ENCODE measurements around the gene NRROS.
A peak's percentile ranks its signal among the peaks of the same experiment; 100 is the strongest.
"Not testable (repeated sequence)": the region's sequence is repeated elsewhere in the genome, so short reads cannot be mapped to it uniquely, and the experiment has no call there.

Gene NRROS

DNA sequence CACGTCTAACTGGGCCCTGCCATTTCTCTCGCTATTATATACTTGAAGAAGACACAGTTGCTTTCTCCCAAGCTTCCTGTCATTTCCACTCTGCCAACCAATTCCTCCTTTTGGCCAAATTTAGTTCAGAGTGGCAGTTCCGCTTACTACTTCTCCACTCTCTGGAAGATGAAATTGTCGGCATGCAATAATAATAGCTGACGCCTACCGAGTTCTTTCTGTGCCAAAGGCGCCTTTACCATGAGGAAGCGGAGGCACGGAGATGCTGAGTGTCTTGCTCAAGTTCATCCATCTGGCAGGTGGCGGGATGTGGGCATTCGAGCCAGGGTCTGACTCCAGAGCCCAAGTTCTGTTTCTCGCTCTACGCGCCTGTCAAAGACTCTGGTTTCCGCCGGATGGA lies 14.6 kb upstream of the NRROS start:
- DNase-seq (ENCODE audit: low spot score), result no peak

DNA sequence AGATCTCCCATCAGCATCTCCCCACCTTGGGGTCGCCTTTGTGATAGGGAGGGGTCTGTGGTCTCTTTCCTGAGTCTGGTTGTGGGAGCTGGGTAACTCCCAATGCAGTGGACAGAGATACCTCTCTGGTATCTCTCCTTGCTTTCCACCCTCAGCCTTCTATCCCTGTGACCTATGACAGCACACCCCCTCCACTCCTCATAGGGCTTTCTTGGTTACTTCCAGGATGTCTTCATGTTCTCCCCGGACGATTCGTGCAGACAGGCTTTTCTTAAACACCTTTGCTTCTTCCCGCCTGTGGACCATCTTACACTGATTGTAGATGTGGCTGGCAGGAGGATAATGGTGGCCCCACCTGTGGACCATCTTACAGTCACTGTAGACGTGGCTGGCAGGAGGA lies 14.2 kb upstream of the NRROS start:
- no peak for DNase-seq (ENCODE audit: low spot score)

DNA sequence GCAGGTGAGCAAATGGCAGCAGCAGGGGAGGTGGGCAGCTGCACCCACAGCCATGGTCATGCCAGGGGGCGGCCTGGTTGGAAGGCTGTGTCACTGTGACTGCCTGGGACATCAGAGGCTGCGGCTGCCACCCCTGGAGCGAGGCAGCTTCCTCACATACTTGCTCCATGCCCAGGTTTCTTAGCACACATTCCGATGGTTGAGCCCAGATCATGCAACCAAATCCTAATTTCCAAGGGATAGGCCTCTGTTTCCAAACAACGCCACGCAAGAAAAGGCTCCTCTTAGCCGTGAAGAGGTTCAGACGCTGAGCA lies 11.6 kb upstream of the NRROS start:
- DNase-seq (ENCODE audit: low spot score), result no peak

DNA sequence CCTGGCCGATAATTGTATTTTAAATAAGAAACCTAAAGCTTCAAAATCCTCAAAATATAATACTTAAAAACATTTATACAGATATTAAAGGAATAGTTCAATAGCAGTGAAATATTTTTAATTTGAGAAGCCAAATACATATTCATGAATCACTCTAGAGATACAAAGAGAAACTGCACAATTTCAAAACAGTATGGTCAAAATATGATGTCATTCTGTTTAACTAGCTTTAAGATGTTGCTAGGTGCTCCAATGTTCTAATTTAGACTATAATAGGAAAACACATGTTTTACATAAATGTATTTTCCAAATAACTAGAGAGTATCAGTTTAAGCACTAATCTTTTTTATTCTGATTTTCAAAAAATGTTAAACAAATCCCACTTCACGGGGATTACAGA lies 10.3 kb upstream of the NRROS start:
- no peak for DNase-seq (ENCODE audit: low spot score)

DNA sequence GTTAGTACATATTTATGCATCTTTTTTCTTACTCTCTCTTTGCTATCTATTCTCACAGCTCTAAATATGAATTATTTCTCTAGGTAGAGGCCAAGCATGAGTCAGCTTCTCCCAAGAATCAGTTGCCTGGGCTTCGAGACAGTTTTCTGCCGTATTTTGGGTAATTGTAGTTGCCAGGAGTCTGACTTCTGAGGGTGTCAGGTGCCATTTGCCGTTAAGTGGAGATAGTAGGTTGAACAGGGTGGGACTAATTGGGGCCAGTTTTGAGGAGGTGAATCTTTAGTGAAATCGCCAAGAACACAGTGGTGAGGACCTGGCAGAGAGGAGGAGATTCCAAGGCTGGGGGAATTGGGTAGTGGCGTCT lies 7.8 kb upstream of the NRROS start:
- no peak for DNase-seq (ENCODE audit: low spot score)

DNA sequence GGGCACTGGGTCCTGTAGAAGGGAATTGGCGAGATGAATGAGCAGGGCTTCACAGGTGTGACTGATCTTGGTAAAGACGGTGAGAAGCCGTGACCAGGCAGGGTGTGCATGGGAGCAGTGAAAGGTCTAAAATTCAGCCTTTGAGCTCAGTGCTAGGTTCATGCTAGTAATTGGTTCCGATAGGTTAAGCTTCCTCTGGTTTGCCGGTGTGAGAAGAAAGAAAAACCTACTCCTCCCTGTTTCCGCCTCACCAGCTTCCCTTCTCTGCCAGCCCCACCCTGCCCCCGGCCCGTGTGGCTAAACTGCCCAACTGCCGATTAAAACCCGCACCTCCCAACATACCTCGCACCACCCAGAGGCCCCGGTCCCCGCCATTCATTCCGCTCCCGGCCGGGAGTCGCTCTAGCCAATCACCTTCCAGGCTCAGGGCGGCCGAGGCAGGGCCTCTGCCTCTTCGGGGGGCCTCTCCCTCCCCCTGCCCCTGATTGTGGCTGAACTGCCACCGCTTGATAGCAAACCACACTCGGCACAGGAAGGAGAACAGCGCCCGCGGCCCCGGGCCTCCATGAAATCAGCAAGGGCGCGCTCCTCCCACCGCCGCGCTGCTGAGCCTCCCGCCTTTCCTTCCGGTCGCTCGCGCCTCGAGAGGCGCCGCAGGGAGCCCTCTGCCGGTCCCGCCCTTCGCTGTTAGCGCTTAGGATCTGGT lies 7.3 kb upstream of the NRROS start:
- DNase-seq (ENCODE audit: low spot score), result peak; percentile 83

DNA sequence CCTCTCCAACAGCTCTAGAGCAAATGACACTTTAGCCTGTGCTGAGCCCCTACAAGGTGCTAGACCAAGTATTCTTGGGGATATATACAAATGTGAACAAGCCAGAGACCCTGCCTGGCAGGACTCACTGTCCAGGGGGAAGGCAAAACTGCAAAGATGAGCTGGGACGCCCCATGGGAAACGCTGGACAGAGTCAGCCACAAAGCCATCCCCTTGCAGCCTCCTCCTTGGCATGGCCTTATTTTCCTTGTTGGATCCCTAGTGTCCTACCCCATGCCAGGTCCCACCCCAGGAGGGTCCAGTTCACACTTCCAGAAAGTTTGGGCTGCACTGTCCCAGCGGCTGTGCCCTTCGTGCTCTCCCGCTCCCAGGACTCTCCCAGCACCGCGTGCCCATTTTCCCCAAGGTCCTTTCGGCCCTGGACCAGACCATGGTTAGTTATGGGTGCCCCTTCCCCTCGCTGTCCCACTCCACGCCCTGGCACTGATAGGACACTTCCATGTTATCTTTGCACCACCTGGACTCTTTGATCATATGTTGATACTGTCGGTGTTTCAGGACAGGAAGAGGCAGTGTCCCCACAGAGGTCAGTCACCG lies 5.8 kb upstream of the NRROS start:
- DNase-seq (ENCODE audit: low spot score), result no peak

DNA sequence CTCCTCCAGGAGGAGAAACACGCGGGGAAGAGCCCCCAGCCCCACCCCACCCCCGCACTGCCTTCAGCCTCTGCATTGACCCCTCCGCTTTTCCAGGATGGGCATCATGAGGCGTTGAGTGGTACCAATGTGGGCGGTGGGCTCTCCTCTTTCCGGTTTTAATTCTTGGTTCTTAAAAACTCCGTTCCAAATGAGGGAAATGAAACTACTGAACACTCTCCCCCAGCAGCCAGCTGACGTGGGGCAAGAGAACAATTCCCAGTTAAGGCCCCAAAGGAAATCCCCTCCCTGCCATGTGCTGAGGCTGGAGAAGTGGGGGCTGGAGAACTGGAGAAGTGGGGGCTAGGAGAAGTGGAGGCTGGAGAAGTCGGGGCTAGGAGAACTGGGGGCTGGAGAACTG lies 5.3 kb upstream of the NRROS start:
- DNase-seq (ENCODE audit: low spot score), result no peak

DNA sequence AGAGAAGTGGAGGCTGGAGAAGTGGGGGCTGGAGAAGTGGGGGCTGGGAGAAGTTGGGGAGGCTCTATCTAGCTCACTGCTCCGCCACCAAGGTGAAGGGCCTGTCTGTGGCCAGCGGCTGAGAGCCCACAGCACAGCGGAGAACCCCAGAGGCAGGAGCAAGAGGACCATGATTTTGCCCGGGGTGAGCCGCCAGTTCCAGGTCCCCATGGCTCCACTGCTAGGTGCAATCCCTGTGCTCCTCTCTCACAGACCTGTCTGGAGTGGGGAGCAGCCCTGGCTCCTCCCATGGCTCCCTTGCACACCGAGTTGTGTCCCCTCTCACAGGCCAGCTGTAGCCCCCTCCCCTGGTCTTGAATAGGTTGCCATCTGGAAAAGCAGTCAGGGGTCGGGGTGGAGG lies 4.7 kb upstream of the NRROS start:
- DNase-seq (ENCODE audit: low spot score), result no peak

DNA sequence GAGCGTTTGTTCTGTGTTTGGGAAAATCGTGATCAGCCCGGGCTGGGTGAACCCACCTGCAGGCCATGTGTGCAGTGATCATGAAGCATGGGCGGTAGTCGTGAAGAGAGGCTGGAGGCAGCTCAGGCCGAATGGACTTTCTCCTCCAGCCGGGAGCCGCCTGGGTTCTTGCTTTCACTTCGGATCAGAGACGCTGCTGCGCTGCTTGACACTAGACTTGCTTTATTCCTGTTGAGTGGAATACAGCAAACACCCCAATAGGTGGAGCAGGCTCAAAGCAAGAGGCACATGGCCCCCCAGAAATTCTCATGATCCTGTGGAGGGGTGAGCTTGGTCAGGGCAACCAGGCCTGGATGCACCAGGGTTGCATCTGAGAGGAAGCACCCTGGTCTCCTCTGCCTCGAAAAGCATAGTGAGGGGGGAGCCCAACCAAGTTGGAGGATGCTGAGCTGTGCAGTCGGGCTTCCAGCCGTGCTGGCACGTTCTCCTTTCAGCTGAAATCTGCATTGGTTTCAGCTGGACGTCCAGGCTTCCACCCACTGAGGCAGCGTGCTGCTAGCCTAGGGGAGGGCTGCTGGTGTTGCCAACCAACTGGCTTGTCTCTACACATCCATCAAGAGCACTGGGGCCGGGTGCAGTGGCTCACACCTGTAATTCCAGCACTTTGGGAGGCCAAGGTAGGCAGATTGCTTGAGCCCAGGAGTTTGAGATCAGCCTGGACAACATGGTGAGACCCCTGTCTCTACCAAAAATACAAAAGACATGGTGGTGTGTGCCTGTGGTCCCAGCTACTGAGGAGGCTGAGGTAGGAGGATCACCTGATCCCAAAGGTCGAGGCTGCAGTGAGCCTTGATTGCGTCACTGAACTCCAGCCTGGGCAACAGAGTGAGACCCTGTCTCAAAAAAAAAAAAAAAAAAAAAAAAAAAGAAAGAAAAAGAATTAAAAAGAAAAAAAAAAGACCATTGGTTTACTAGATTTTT lies 2.8 kb upstream of the NRROS start:
- no peak for DNase-seq (ENCODE audit: low spot score)

DNA sequence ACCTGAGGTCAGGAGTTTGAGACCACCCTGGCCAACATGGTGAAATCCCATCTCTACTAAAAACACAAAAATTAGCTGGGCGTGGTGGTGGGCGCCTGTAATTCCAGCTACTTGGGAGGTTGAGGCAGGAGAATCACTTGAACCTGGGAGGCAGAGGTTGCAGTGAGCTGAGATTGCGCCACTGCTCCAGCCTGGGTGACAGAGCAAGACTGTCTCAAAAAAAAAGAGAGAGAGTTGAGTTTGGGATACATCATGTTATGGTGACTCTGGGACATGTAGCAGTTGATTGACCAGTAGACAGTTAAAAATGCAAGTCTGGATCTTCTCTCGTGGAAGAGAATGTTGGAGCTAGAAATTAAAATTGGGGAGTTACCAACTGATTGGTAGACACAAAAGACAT lies 1.6 kb upstream of the NRROS start:
- DNase-seq (ENCODE audit: low spot score), result not testable (repeated sequence)

DNA sequence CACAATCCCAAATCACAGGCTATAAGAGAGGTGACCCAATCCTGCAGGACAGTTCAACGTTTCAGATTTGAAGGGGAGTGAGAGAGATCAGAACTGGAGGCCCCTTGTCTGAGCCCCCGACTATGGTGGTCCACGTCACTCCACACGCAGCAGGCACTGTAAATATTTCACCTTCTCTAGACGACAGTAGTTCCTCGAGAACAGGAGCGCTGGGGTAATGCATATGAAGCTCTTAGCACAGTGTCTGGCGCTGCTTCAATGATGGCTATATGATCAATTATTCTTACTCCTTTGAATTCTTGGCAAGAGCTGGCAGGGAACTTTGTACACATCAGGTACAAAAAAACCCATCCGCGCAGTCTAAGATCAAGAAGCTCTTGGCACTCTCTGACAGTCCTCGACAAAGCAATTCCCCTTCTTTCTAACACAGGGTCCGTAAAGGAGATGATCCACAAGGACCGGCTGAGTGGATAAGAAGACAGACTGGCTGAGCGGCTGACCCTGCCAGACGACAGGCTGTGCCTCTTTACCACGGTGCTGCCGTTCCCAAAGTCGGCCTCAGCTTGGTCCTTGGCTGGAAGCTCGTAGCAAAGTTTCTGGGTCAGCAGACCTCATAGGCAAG lies 522 bp upstream of the NRROS start:
- no peak for DNase-seq (ENCODE audit: low spot score)

DNA sequence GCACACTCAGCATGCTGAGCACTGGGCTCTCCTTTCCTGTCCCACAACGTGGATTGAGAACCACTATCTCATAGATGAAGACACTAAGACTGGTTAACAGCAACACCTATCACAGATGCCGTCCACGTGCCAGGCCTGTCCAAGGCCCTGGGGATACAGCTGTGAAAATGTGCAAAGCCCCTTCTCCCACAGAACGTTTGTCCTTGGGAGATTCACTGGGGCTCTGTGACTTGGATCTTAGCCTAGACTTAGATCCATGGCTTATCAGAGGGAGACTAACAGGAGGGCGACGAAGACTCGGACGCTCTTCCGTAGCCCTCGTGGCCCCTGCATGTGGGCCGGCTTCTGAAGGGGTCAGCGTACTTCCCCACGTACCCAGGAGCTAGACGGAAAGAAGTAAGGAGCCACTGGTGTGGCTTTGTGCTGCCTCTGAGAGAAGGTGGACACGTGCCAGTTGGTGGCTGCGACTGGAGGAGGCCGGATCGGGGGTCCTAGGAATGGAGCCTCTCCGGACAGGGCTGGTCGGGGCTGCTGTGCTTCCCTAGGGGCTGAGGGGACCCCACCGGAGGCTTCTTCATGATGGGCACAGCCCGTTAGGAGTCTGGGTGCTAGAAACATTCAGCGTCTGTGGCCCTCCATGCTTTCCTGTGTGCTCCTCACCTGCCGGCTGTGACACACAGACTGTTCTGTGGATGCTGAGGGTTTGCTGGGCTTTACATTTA lies 964 bp downstream of the NRROS start:
- DNase-seq (ENCODE audit: low spot score), result no peak

DNA sequence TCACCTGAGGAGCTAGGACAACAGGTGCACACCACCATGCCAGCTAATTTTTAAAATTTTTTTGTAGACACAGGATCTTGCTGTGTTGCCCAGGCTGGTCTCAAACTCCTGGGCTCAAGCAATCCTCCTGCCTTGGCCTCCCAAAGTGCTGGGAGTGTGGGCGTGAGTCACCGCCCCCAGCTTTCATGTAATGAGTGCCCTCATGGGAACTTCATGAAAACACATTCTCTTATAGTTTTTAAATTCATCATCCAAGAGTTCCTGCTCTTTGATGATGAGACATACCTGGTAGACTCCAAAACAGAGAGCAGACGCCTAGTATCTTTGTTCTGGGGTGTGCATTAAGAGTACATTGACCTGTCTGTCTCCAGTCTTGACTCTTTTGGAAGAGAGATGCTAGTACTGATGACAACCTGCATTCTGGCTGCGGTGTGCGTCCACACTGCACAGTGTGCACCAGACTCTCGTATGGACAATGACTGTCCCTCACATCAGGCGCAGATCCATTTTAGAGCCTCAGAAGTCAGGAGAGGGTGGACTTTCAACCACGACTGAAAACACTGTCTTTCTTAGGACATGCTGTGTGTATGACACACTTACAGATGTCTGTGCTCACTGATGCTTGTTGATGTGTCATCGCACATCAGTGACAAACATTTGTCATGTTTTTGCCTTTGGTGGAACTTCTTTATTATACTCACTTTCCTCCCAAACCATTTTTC lies 2.0 kb downstream of the NRROS start:
- no peak for DNase-seq (ENCODE audit: low spot score)

DNA sequence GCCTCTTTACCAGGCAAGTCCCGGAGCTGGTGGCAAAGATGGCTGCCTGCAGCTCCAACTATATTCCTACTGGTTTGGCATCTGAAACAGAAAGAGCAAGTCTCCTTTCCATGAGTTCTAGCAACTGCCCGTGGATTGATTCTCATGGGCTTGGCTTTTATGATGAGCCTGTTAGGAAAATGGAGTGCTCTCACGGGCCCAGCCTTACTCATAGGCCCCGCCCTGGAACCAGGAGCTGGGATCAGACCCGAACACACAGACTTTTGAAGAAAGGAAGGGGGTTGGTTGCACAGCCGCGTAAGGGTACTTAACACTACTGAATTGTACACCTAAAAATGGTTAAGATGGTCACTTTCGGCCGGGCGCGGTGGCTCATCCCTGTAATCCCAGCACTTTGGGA lies 2.9 kb downstream of the NRROS start:
- DNase-seq (ENCODE audit: low spot score), result no peak

DNA sequence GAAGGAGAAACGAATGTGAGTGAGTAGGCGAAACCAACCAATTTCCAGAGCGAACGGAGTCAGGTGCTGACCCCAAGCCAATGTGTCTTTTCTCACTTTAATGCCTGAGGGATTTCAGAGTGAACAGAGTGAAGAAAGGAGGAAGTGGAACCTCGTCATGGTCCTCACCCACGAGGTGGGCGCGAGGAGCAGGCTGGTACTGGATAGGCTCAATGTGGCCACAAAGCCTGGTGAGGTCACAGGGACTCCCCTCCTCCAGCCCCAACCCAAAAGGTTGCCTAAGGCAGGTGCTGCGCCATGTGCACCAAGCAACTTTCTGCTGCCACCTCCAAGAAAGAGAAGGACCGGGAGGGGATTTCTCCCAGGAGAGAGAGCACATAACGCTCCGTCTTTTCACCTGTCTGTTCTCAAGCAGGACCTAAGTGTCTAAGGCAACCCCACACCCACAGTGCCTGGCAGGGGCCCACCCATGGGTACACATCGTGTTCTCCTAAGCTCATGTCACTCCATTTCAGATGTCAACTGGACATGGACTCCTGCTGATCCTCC lies 3.8 kb downstream of the NRROS start:
- no peak for DNase-seq (ENCODE audit: low spot score)

DNA sequence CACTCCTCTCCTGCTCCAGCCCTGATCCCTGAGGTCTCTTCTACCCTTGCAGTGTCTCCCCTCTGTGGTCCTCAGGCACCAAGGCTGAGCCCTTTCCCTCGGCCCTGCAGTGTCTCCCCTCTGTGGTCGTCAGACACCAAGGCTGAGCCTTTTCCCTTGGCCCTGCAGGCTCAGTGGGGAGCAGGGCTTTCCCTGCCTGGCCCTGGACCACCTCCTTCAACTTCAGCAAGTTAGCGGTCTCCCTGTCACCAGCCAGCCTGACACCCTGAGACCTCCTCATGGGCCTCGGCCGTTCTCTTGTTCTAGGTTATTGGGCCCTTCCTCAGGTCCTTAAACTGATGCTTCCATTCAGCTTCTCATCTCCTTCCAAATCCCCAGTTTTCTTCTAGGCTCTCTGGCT lies 4.3 kb downstream of the NRROS start:
- DNase-seq (ENCODE audit: low spot score), result no peak

DNA sequence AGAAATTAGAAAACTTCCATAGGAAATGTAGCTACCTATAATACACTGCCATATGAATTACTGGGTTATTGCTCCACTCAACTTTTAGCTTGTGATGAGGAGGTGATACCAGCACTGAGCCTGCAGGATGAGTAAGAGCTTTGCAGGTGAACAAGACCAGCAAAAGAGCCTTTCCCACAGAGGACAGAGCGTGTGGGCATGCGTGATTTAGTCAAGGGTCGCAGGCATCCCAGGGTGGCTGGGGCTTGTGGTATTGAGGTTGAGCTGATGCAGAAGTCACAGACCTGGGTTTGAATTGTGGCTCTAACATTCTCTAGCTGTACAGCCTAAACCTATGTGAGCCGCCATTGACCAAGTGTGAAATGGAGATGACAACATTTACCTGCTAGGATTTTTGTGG lies 5.6 kb downstream of the NRROS start:
- DNase-seq (ENCODE audit: low spot score), result no peak

DNA sequence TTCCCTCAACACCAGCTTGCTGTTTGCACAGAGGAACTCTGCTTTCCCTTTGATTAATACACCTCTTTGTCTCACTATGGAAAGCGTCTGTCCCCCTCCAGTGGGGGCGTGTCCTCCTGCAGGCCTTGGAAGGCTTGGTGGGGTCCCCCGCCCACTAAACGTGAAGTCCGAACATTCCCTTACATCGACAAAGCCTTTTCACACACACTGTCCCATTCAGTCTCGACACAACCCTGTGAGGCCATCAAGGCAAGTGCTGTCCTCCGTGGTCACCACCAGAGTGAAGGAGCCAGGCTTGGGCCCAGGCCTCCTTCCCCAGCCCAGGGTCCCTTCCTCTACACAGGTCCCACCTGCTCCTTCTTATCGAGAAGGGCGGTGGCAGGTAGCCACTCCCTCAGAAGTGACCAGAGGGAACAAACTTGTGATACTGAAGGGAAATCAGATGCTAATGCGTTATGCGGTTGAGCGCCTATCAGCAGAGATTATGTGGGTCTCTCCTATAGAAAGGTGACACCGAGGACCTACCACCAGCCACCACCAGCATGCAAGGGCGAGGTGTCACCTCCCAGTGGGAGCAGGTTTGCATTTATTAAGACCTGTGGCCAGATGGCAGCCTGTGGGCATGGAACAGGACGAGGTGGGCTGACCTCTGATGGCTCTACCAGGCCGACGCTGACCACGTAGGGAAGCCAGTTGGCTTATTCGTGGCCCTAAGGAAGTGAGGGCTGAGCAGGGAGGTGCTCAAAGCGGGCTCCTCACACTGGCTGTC lies 6.6 kb downstream of the NRROS start:
- no peak for DNase-seq (ENCODE audit: low spot score)

DNA sequence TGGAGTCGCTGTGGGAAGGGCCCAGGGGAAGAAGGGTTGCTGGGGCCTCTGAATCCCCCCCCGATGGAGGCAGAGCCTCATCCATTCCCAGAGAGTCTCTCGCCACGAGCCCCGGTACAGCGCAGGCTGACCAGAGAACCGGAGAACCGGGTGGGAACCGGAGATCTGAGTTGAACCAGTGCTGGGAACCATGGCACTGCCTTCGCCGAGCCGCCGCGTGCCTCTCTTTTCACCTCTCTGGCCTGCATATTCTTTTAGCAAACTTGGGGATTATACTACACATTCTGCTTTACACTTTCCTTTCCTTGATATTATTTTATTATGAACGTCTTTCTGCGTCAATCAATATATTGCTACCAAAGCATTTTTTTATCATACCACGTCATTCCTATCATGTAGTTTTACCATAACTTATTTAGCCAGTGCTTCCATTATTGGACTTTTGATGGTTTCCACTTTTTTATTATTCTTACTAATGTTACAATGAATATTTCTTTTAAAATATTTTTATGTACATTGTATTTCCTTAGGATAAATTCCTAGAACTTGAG lies 7.2 kb downstream of the NRROS start:
- DNase-seq (ENCODE audit: low spot score), result no peak
